HG02759 (cell line): ENCODE results near the gene ACKR3.

Experiments used
- ATAC-seq: cut with Tn5 transposase; IDR thresholded peaks from one replicate; pipeline ENCODE4 v1.9.1; 2021; ENCODE audit warnings: mild to moderate bottlenecking, moderate library complexity; ENCODE audit not compliant: unreplicated experiment

Gene ACKR3

GRCh38 chr2:236549165-236549564, 20.5 kb upstream of the ACKR3 start:
- ATAC-seq = no peak

GRCh38 chr2:236550290-236550689, 19.3 kb upstream of the ACKR3 start:
- ATAC-seq = peak; percentile 4

DNA sequence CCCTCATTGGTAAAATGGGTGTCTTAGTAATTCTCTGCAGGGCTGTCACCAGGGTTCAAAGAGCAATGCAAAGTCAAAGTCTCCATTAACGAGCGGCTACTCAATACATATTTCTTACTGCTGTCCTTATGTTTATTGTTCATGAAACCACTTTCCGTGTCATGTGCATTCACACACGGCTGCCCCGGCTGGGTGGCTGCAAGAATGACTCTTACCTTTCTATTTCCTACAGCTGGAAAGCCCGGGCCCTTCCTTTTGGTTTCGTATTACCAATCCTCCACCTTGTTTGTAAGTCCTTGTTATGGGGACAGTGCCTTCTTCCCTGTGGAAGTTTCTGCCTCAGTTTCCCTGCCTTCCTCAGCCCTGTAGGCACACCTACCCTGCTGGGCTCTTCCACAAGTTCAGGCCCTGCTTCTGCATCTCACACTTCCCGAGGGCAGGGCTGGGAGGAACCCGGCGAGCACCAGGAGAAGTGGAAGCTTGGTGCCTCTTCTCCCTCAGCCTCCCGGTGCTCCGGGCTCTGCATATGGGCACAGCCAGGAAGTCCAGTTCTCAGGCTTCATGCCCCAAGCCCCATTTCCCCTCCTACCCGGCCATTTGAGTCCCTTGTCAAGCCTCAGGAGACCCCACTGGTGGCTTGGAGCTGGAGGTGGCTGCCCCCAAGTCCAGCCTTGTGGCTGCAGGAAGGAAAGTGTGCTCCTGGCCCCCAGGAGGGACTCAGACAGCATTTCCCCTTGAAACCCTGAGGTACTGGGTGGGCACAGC, 18.7 kb upstream of the ACKR3 start:
- peak; percentile 58 for ATAC-seq

GRCh38 chr2:236551471-236552211, 18.0 kb upstream of the ACKR3 start:
- peak; percentile 40 for ATAC-seq

DNA sequence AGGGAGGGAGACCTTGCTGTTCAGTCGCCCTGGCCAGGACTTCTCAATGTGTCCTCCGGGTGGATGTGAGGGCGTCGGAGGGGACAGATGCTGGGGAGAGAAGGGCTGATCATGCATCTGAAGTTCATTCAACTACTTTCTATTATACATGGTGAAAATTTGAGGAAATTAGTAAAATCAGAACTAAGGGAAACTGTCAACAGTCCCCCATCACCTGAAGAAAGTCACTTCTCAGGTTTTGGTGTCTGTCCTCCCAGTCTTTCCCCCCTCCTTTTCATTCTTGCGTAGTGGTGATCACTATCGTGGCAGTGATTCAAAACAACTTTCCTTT, 17.4 kb upstream of the ACKR3 start:
- ATAC-seq = peak; percentile 18

DNA sequence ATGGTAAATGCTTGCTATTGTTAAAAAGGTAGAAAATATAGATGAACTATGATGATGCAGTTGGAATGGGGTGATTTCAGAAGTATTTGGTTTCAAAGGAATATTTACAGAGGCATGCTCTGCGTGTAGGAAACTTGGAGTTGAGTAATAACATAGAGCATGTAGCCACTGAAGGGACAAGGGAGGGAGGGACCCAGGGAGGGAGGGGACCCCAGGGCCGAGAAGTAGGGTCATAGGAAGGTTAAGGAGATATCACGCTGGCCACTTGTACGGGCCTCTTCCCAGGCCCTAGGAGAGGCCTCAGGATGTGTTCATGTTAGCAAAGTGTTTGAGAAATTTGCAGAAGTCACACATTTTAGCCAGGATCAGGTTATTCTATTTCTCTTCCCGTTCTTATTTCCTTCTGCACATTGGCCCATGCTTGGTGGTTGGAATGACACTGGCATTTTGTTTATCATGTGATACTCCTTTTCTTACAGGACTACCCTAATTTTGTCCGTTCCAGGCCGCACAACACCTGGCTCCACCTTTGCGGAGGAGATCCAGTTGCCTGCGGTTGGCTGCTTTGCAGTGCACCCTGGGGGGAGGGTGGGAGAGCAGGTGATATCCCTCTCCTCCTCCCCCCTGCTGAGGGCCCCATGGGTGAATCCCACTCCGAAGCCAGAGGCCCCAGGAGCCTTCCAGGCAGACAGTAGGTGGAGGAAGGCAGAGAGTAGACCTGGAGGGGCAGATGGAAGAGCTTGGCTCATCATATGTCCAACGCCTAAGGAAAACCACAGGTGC, 16.9 kb upstream of the ACKR3 start:
- ATAC-seq = no peak

- no peak for ATAC-seq
Observed at GRCh38 chr2:236553522-236553921, 16.1 kb upstream of the ACKR3 start.

DNA sequence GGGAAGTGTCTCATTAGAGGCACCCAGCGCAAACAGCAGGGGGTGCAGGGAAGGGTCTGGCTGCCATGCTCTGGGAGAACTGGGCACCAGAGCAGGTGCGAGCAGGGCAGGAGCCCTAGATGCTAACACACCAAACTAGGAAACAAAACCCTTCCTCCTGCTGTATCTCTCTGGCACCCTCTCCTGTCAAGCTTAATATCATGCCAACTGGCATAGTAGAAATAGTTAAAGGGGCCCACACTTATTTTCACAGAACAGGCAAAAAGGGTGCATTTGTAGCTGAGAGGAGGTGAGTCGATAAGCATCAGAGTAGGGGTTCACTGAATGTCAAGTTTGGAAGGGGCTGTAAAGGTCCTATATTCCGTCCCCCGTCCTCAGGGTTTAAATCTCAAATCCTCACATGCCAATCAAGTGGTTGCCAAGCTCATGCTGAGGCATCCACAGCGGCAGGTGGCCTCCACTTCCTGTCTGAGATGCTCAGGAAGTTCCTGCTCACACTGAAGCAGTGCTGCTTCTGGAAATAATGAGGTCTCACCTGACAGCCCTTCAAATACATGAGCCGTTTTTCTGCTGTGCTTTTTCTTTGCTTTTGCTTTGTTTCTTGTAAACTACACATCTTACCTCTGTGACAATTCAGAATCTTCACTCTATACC, 14.9 kb upstream of the ACKR3 start:
- ATAC-seq = no peak

DNA sequence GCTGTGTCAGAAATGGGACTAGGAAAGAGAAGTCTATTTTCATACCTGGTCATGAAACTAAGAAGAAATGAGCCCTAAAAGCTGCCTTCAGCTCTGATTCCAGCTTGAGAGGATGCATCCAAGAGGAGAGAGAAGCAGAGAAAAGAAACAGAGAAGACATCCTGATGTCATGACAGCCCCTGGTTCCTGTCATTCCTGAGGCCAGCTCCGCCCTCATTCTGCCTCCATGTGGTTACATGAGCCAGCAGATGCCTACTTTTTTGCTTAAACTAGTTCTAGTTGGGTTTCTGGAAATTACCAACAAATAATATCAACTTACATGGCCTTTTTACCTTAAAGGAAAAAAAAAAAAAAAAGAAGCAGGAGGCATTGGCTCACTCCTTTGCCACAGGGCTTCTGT, 14.1 kb upstream of the ACKR3 start:
- ATAC-seq = no peak

GRCh38 chr2:236557306-236558030, 12.2 kb upstream of the ACKR3 start:
- ATAC-seq = no peak

- no peak for ATAC-seq
Observed at GRCh38 chr2:236558036-236558435, 11.6 kb upstream of the ACKR3 start.

- ATAC-seq = no peak
Observed at GRCh38 chr2:236558993-236559978, 10.3 kb upstream of the ACKR3 start.

DNA sequence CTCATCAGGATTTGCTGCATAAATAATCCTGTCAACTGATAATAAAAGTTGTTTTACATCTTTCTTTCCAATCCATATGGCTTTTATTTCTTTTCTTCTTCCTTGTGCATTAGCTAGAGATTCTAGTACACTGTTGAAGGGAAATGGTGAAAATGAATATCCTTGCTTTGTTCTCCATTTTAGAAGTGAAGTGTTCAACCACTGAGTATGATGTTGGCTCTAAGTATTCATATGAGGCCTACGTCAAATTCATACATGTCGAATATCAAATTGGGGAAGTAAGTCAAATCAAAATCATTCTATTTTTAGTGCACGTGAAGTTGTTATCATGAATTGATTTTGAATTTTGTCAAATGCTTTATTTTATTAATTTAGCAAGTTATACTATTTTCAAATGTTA, 7.8 kb upstream of the ACKR3 start:
- ATAC-seq = no peak

- ATAC-seq = no peak
Observed at GRCh38 chr2:236562434-236562833, 7.2 kb upstream of the ACKR3 start.

GRCh38 chr2:236563953-236564352, 5.7 kb upstream of the ACKR3 start:
- no peak for ATAC-seq

- no peak for ATAC-seq
Observed at GRCh38 chr2:236565212-236565611, 4.4 kb upstream of the ACKR3 start.

- ATAC-seq = no peak
Observed at GRCh38 chr2:236565879-236566402, 3.7 kb upstream of the ACKR3 start.

DNA sequence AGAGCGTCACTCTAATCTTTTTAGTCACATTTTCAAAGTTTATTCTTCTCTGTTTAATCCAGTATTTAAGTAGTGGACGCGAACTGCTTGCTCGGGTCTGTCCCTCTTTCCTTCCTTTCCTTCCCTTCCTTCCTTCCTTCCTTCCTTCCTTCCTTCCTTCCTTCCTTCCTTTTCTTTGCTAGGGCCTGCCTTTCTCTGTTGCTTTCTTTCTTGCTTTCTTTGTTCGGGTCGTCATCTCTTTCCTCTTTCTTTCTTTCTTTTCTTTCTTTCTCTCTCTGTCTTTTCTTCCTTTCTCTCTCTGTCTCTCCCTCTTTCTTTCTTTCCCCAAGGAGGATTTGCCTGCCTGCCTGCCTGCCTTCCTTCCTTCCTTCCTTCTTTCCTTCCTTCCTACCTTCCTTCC, 3.0 kb upstream of the ACKR3 start:
- no peak for ATAC-seq
